GM12875 (cell line): ENCODE results near the gene ANKRD40.

Source experiments
- H3K4me3 ChIP-seq: one replicate; pipeline ENCODE4 v1.5.1; 2011; ENCODE audit warnings: low read depth, low read length, control low read depth
- TF ChIP-seq, protein P1 (sequence below): IDR thresholded peaks from 2 replicates; pipeline ENCODE4 v1.5.1; 2011; ENCODE audit warnings: low read depth, mild to moderate bottlenecking, control low read depth, inconsistent platforms, low read length, moderate library complexity, borderline replicate concordance; ENCODE audit not compliant: insufficient read depth

Gene ANKRD40

GRCh38 chr17:50672831-50673551 is 34.7 kb downstream of the ANKRD40 start:
- TF ChIP-seq, protein P1, sequence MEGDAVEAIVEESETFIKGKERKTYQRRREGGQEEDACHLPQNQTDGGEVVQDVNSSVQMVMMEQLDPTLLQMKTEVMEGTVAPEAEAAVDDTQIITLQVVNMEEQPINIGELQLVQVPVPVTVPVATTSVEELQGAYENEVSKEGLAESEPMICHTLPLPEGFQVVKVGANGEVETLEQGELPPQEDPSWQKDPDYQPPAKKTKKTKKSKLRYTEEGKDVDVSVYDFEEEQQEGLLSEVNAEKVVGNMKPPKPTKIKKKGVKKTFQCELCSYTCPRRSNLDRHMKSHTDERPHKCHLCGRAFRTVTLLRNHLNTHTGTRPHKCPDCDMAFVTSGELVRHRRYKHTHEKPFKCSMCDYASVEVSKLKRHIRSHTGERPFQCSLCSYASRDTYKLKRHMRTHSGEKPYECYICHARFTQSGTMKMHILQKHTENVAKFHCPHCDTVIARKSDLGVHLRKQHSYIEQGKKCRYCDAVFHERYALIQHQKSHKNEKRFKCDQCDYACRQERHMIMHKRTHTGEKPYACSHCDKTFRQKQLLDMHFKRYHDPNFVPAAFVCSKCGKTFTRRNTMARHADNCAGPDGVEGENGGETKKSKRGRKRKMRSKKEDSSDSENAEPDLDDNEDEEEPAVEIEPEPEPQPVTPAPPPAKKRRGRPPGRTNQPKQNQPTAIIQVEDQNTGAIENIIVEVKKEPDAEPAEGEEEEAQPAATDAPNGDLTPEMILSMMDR, result no peak
- H3K4me3 ChIP-seq, result no peak overlapping the region

GRCh38 chr17:50672071-50672470 is 35.6 kb downstream of the ANKRD40 start:
- TF ChIP-seq, protein P1, result no peak
- H3K4me3 ChIP-seq, result no peak overlapping the region

- H3K4me3 ChIP-seq, result no peak overlapping the region
- TF ChIP-seq, protein P1, result no peak
Measured at GRCh38 chr17:50668838-50669581, 38.7 kb downstream of the ANKRD40 start.

GRCh38 chr17:50668025-50668837 is 39.5 kb downstream of the ANKRD40 start:
- H3K4me3 ChIP-seq, result no peak overlapping the region
- TF ChIP-seq, protein P1, result no peak

DNA sequence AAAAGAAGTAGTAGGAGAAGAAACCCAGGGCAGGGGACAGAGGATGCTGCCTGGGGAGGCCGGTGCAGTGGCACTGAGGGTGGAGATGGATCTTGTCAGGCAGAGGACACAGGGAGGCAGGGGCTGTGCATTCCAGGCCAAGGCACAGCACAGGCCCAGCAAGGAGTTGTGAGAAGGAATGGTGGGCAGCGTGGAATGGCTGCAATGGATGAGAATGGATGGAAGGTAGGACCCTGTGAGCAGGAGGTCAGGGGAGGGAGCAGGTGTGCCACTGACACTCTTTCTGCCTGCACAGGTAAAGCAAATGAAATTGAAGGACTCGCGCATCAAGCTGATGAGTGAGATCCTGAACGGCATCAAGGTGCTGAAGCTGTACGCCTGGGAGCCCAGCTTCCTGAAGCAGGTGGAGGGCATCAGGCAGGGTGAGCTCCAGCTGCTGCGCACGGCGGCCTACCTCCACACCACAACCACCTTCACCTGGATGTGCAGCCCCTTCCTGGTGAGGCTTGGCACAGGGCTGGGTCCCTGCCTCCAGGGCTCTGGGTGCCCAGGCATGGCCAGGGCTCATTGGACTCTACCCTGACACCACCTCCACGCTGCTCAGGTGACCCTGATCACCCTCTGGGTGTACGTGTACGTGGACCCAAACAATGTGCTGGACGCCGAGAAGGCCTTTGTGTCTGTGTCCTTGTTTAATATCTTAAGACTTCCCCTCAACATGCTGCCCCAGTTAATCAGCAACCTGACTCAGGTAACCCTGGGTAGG is 40.3 kb downstream of the ANKRD40 start:
- TF ChIP-seq, protein P1, result no peak
- H3K4me3 ChIP-seq, result no peak overlapping the region

DNA sequence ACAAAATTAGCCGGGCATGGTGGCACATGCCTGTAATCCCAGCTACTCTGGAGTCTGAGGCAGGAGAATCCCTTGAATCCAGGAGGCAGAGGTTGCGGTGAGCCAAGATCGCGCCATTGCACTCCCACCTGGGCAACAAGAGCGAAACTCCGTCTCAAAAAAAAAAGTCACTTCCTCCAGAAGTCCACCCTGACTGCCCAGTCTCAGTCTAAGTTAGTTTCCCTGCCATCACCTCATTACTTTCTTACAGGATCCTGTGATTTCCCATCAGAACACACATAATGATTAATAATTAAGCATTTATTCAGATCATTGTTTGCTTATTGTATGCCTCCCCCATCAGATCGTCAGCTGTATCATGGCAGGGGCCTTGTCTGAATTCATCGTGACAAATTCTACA is 41.4 kb downstream of the ANKRD40 start:
- TF ChIP-seq, protein P1, result no peak
- H3K4me3 ChIP-seq, result no peak overlapping the region
